GM18526 (cell line): ENCODE measurements around the gene POLR2H.

Source experiments
- POLR2A ChIP-seq: IDR thresholded peaks from 3 replicates; pipeline ENCODE4 v1.6.1; 2011; ENCODE audit not compliant: insufficient read length; ENCODE audit errors: extremely low read depth

Gene POLR2H

DNA sequence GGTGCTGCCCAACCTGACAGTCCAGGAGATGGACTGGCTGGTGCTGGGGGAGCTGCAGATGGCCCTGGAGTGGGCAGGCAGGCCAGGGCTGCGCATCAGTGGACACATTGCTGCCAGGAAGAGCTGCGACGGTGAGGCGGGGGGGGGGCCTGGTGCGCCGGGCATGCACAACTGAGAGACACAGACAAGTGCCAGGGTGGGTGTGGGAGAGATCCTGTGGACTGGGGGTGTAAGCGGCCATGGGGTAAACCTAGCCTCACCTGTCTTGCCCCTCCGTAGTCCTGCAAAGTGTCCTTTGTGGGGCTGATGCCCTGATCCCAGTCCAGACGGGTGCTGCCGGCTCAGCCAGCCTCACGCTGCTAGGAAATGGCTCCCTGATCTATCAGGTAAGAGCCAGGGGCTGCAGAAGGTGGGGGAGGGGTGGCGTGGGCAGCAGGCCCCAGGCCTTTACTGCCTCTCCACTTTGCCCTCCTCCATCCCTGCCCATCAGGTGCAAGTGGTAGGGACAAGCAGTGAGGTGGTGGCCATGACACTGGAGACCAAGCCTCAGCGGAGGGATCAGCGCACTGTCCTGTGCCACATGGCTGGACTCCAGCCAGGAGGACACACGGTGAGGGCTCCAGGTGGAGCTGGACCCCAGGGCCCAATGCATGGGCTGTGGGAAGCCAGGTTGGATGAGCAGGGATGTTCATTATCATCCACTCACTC is 21.7 kb downstream of the POLR2H start:
- TF ChIP-seq POLR2A, result no peak

DNA sequence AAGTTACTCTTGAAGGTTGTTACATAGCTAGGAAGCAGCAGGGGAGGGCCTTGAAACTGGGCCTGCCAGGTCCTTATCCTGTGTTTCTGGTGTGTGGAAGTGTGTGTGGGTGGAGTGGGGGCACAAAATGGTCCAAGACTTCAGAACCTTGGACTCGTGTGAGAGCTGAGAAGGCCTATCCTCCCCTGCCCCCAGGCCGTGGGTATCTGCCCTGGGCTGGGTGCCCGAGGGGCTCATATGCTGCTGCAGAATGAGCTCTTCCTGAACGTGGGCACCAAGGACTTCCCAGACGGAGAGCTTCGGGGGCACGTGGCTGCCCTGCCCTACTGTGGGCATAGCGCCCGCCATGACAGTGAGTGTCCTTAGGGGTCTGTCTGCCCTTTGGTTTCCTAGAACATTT is 22.8 kb downstream of the POLR2H start:
- no peak for TF ChIP-seq POLR2A

DNA sequence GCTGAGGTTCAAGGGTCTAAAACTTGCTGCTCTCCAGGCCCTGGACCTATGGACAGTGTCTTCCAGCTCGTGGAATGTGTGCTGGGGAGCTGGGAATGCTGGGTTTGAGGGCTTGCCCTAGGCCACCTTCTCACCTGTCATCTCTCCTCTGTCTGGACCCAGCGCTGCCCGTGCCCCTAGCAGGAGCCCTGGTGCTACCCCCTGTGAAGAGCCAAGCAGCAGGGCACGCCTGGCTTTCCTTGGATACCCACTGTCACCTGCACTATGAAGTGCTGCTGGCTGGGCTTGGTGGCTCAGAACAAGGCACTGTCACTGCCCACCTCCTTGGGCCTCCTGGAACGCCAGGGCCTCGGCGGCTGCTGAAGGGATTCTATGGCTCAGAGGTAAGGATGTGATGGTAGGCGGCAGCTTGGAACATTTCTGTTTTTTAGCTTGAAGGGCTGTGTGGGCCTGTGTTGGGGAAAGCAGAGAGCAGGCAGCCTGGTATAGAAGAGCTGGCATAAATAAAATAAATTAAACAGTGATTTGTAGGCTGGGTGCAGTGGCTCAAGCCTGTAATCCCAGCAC is 23.4 kb downstream of the POLR2H start:
- TF ChIP-seq POLR2A, result no peak

DNA sequence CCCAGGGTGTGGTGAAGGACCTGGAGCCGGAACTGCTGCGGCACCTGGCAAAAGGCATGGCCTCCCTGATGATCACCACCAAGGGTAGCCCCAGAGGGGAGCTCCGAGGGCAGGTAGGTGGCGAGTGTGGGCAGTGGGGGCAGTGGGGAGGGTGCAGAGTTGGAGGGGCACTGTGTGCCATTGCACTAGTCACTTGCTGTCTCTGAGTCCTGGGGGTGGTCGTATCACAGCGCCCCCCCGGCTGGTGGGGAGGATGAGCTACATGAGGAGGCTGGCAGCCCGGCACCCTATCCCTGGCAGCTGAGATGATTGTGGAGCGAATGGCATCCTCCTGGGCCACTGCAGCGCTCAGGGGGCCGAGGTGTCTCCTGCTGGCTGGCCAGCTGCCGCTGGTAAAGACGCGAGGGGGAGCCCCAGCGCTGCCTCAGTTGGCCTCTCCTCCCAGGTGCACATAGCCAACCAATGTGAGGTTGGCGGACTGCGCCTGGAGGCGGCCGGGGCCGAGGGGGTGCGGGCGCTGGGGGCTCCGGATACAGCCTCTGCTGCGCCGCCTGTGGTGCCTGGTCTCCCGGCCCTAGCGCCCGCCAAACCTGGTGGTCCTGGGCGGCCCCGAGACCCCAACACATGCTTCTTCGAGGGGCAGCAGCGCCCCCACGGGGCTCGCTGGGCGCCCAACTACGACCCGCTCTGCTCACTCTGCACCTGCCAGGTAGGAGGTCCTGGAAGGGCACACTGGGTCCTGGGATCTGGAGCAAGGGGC is 24.7 kb downstream of the POLR2H start:
- no peak for TF ChIP-seq POLR2A

DNA sequence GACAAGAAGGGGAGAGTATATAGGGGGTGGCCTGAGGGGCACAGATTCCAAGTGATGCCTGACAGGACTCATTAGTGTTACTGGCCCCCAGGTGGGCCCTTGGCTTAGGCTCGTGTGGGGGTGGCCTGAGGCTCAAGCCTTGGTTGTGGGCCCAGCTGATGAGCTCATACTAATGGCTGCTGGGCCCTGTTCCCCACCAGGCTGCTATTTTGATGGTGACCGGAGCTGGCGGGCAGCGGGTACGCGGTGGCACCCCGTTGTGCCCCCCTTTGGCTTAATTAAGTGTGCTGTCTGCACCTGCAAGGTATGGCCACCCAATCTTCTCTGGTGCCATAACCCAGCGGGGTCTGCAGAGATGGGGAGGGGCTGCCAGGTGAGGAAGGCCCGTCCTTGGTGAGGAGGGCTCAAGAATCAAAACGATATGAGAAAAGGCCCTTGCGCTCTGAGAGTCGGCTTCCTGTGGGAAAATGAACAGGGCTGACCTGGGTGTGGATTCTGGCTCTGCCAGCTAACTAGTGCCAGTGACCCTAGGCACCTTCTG is 25.7 kb downstream of the POLR2H start:
- TF ChIP-seq POLR2A, result no peak

DNA sequence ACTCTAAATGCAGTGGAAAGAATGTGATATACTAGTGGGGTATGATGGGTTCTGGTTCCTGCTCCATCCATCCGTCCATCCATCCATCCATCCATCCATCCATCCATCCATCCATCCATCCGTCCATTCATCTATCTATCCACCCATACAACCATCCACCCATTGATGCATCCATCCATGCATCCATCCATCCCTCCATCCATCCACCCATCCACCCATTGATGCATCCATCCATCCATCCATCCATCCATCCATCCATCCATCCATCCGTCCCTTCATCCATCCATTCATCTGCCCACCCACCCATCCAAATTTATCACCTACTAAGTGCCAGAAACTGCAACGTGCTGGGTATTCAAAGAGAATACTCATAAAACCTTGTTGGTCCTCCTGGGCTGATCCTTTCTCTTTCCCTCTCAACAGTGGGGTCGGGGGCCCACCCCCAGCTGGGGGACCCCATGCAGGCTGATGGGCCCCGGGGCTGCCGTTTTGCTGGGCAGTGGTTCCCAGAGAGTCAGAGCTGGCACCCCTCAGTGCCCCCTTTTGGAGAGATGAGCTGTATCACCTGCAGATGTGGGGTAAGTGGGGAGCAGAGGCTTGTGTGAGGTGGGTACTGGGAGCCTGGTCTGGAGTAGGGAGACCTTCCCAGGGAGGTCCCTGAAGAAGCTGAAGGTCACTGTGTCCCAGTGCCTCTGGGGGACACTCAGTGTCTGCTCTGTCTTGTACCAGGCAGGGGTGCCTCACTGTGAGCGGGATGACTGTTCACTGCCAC is 26.8 kb downstream of the POLR2H start:
- TF ChIP-seq POLR2A, result no peak

DNA sequence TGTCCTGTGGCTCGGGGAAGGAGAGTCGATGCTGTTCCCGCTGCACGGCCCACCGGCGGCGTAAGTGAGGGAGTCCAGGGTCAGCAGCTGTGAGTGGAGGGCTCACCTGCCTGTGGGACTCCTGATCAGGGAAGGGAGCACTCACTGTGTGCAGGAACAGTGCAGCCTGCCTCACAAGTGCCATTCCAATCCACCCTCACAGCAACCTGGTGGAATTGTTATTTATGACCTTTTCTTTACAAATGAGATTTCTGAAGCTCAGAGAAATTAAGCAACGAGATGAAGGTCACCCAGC is 27.4 kb downstream of the POLR2H start:
- no peak for TF ChIP-seq POLR2A

DNA sequence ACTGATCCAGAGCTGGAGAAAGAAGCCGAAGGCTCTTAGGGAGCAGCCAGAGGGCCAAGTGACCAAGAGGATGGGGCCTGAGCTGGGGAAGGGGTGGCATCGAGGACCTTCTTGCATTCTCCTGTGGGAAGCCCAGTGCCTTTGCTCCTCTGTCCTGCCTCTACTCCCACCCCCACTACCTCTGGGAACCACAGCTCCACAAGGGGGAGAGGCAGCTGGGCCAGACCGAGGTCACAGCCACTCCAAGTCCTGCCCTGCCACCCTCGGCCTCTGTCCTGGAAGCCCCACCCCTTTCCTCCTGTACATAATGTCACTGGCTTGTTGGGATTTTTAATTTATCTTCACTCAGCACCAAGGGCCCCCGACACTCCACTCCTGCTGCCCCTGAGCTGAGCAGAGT is 27.9 kb downstream of the POLR2H start:
- TF ChIP-seq POLR2A, result no peak

DNA sequence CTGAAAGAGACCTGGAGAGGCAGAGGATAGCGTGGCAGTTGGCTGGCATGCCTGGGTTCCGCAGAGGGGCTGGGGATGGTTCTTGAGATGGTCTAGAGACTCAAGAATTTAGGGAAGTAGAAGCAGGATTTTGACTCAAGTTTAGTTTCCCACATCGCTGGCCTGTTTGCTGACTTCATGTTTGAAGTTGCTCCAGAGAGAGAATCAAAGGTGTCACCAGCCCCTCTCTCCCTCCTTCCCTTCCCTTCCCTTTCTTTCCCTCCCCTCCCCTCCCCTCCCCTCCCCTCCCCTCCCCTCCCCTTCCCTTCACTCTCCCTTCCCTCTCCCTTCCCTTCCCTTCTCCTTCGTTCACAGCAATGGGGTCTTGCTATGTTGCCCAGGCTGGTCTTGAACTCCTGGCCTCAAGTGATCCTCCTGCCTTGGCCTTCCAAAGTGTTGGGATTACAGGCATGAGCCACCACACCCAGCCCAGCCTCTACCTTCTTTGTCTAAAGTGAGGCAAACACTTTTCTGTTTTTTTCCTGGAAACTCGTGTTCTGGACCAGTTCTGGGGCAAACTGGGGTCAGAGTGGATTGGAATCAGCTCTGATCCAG is 28.5 kb downstream of the POLR2H start:
- TF ChIP-seq POLR2A, result no peak

DNA sequence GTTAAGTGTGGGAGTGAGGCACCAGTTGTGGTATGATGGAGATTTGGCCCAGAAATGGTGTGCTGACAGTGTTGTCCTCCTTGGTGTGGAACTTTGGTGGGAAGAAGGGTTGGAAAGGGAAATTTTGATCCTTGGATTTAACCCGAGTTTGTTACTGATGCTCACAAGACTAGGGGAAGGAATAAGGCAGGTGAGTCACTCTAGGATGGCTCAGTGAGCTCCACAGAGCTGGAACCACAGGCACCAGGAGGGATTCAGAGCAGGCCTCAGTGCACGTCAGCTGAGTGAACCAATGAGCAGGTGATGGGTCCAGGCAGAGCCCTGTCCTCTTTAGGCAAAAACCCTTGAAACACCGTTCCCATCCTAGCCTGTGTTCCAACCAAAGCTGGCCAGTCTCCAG is 29.8 kb downstream of the POLR2H start:
- TF ChIP-seq POLR2A, result no peak

DNA sequence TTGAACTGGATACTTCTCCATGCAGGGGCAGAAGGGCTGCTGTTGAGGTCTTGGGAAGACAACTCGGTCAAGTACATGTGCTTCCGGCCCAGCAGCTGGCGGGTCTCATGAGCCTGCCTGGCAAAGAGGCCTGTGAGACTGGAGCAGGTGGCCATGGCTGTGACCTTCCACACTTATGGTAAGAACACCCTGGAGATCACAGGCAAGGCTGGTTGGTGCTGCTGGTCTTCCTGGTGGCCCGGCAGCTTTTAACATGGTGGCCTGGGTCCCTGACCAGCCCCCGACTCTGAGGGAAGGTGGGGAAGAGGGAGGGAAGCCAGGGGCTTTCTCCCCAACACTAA is 33.8 kb downstream of the POLR2H start:
- no peak for TF ChIP-seq POLR2A

DNA sequence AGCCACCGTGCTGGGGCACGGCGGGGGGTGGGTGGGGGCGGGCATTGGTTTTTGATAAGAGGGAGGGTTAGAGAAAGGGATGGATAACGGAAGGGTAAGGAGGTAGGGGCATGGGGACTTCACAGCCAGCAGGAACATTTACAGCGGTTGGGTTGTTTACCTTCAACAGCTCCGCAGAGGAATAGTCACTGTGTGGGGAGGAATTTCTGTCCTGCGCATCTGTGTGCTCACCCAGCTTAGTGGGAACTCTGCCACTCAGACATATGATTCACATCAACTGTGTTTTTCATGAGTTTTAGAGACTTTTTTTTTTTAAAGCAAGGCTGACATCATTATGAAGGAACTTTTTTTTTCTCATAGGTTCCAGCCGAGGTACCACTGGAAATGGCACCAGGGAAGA is 37.9 kb downstream of the POLR2H start:
- TF ChIP-seq POLR2A, result no peak

DNA sequence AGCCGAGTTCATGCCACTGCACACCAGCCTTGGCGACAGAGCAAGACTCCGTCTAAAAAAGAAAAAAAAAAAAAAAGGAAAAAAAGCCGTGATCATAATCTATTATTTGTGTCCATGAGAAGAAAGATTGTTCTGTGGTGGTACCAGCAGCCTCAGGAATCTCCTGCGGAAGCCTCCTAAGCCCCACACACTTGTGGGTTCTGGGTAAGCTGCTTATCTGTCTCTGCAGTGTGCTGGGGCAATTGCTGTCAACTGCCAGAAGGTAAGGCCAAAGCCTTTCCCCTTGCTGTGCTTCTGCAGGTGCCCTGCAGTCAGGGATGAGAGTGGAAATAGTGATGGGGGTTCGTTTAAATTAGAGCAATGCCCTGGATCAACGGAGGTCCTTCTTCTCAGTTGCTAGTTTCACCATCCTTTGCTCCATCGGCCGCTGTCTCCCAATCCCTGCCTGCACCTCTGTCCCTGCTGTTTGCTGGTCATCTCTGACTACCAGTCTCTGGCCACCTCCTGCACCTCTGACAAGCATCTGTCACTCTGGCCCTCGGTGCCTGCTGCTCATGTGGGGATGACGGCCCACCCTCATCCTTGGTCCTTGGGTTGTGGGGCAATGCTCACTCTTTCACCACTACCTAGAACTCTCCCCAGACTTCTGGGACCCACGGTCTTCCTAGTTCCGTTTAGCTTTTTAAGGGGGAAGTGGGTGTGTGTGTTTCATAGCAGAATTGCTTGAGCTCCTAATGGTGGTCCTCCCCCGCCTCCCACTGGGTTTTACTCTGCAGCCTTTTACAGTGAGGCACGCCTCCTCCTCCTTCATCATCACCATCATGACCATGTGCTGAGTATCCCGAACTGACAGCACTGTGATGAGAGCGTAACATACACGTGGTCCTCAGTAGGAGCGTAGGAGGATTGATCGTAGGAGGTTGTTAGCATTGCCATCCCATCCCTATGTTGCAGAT is 43.8 kb downstream of the POLR2H start:
- no peak for TF ChIP-seq POLR2A

DNA sequence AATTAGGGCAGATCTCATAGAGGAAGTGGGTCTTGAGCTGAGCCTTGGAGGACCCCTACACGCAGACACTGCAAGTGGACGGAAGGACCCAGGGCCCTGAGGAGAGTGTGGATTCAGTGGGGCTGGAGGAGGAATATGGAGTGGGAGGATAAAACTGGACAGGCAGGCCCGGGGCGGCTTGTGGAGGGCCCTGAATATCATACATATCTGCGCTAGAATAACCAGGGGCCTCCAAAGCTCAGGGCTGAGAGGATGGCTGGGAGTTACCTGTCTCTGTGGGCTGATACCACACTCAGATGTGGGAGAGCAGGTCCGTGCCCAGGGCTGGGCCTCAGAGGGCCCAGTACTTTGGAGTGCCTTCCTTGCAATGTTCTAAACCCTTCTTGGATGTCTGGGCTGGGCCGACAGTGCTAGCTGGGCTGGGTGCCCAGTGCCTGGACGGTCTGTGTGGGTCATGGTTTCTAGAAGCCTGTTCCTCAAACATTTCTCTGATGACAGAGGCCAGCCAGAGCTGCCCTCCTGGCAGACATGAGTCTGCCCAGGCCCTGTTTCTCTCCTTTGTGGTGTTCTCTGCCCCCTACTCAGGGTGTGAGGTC is 47.9 kb downstream of the POLR2H start:
- no peak for TF ChIP-seq POLR2A
